Prostate gland (tissue), 2 donors: ENCODE results near the gene WDTC1.

Experiments
- CTCF ChIP-seq, 4 experiments: fragments of 200-600 bp in 2 of 4; fragments of 450-650 bp in 2 of 4; sonication (generic) in 2 of 4; IDR thresholded peaks; 1 replicate in 3 of 4; 2 replicates in 1 of 4; pipeline ENCODE4 v1.5.1; 2016 to 2019; ENCODE audit warnings: antibody characterized with exemption in 4 of 4, mild to moderate bottlenecking in 2 of 4, moderate library complexity in 2 of 4
- POLR2AphosphoS5 ChIP-seq: sonication (generic); formaldehyde crosslinking; IDR thresholded peaks from one replicate; pipeline ENCODE4 v1.6.1; 2017; ENCODE audit warnings: antibody characterized with exemption

GRCh38 chr1:27314169-27314568 lies 79.7 kb downstream of the WDTC1 start:
- no peak for TF ChIP-seq CTCF (IDR thresholded peaks at IDR 0.05)
- no peak for TF ChIP-seq POLR2AphosphoS5
